ENCODE results near the gene PPP3R1.

PPP3R1 gene

DNA sequence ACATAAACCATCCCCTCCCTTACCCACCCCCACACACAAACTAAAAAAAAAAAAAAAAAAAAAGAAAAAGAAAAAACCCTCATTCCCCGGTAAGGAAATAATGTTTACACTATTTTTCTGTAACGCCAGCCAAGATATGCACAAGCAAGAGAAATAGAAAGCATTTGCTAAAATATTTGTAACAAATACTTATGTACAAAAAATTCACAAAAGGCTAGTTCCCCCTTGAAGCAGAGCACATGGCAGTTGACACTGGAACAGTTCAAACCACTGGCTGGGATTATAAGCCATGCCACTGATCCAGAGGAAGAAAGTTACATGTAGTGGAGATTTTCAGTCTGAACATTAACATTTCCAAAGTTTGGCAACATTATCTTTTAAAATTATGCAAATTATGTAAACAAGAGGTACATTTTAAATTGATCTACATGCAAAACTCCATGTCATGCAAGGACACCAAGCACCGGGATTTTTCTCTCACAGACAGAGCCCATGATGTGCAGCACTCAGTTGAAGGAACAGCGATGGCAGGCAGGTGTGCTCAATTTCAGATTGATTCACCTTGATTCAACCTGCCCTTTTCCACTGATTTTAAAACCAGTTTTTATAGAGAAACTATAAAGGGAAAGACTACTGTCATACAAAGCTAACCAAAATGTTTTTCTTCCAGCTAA, 73.2 kb downstream of the PPP3R1 start:
- H4K20me1 ChIP-seq (ENCODE audit: control insufficient read depth, insufficient read depth, low read depth, low read length), result no peaks in the 10 kb centered on the region
- no peaks in the 10 kb centered on the region for H3K27me3 ChIP-seq (ENCODE audit: control insufficient read depth, low read length)
- peaks cover 84% of the 10 kb centered on the region for H3K36me3 ChIP-seq (ENCODE audit: control insufficient read depth, low read length)
- H3K9me3 ChIP-seq (ENCODE audit: control insufficient read depth, insufficient read depth, low read length), result no peaks in the 10 kb centered on the region
- H3F3A ChIP-seq (ENCODE audit: control insufficient read depth, insufficient read depth), result peaks cover 39% of the 10 kb centered on the region
- H3K79me2 ChIP-seq (ENCODE audit: control insufficient read depth, low read length), result peaks cover 11% of the 10 kb centered on the region
- H3K27ac ChIP-seq (ENCODE audit: low read depth, low read length), result no peak overlapping the region
- no peak overlapping the region for H3K4me2 ChIP-seq (ENCODE audit: low read length)
- H3K4me3 ChIP-seq (ENCODE audit: low read length), result no peak overlapping the region
- H3K9me2 ChIP-seq (replicated peaks; ENCODE audit: control insufficient read depth, low read length), result no peaks in the 10 kb centered on the region
- TF ChIP-seq EZH2phosphoT487 (IDR thresholded peaks at IDR 0.05; ENCODE audit: borderline replicate concordance, low read length), result no peak
- TF ChIP-seq, protein P1, sequence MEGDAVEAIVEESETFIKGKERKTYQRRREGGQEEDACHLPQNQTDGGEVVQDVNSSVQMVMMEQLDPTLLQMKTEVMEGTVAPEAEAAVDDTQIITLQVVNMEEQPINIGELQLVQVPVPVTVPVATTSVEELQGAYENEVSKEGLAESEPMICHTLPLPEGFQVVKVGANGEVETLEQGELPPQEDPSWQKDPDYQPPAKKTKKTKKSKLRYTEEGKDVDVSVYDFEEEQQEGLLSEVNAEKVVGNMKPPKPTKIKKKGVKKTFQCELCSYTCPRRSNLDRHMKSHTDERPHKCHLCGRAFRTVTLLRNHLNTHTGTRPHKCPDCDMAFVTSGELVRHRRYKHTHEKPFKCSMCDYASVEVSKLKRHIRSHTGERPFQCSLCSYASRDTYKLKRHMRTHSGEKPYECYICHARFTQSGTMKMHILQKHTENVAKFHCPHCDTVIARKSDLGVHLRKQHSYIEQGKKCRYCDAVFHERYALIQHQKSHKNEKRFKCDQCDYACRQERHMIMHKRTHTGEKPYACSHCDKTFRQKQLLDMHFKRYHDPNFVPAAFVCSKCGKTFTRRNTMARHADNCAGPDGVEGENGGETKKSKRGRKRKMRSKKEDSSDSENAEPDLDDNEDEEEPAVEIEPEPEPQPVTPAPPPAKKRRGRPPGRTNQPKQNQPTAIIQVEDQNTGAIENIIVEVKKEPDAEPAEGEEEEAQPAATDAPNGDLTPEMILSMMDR (IDR thresholded peaks at IDR 0.05; ENCODE audit: low read depth, low read length, poor library complexity, severe bottlenecking), result no peak
- H3K4me1 ChIP-seq (ENCODE audit: control insufficient read depth, low read length), result peaks cover 9% of the 10 kb centered on the region

DNA sequence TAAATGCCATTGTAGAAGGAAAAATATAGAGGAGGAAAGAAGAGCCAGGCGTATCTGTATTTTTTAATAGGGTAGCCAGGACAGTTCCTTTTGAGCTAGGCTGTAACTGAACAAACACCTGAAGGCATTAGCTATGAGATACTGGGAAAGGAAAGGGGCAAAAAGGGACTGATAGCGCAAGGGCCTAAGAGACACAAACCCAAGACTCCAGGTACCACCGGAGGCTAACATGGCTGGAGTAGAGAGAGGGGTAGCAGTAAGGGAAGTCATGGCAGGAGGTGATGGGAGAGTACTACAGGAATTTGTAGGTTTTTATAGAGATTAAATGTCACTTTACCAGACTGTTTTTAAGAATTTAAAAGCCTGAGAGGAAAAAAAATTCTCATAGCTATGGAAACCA, 73.9 kb downstream of the PPP3R1 start:
- Histone ChIP-seq H3K27me3 (ENCODE audit: control insufficient read depth, low read length) (no peaks in the 10 kb centered on the region), H3K36me3 (ENCODE audit: control insufficient read depth, low read length) (peaks cover 84% of the 10 kb centered on the region), H3K79me2 (ENCODE audit: control insufficient read depth, low read length) (peaks cover 11% of the 10 kb centered on the region), H3F3A (ENCODE audit: control insufficient read depth, insufficient read depth) (peaks cover 41% of the 10 kb centered on the region), H3K4me1 (ENCODE audit: control insufficient read depth, low read length) (peaks cover 15% of the 10 kb centered on the region), H3K4me3 (ENCODE audit: low read length) (no peak overlapping the region), H3K4me2 (ENCODE audit: low read length) (no peak overlapping the region), H3K9me2 (replicated peaks; ENCODE audit: control insufficient read depth, low read length) (no peaks in the 10 kb centered on the region), H4K20me1 (ENCODE audit: control insufficient read depth, insufficient read depth, low read depth, low read length) (no peaks in the 10 kb centered on the region), H3K9me3 (ENCODE audit: control insufficient read depth, insufficient read depth, low read length) (no peaks in the 10 kb centered on the region), H3K27ac (ENCODE audit: low read depth, low read length) (no peak overlapping the region)
- TF ChIP-seq EZH2phosphoT487 (IDR thresholded peaks at IDR 0.05; ENCODE audit: borderline replicate concordance, low read length), result no peak
- TF ChIP-seq, protein P1 (IDR thresholded peaks at IDR 0.05; ENCODE audit: low read depth, low read length, poor library complexity, severe bottlenecking), result no peak

DNA sequence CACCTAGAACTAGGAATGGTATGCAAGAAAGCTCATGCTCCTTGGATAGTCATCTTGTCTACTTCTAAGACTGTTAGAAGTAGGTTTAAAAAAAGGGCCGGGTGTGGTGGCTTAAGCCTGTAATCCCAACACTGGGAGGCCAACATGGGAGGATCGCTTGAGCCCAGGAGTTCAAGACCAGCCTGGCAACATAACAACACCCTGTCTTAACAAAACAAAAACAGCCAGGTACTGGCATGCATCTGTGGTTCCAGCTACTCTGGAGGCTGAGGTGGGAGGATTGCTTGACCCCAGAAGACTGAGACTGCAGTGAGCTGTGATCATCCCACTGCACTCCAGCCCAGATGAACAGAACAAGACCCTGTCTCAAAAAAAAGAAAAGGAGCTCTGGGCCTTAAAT, 74.8 kb downstream of the PPP3R1 start:
- TF ChIP-seq, protein P1 (IDR thresholded peaks at IDR 0.05; ENCODE audit: low read depth, low read length, poor library complexity, severe bottlenecking), result no peak
- no peak for TF ChIP-seq EZH2phosphoT487 (IDR thresholded peaks at IDR 0.05; ENCODE audit: borderline replicate concordance, low read length)
- peaks cover 11% of the 10 kb centered on the region for H3K79me2 ChIP-seq (ENCODE audit: control insufficient read depth, low read length)
- no peak overlapping the region for H3K4me2 ChIP-seq (ENCODE audit: low read length)
- H3K9me2 ChIP-seq (replicated peaks; ENCODE audit: control insufficient read depth, low read length), result no peaks in the 10 kb centered on the region
- H3K4me3 ChIP-seq (ENCODE audit: low read length), result no peak overlapping the region
- no peak overlapping the region for H3K27ac ChIP-seq (ENCODE audit: low read depth, low read length)
- H3K36me3 ChIP-seq (ENCODE audit: control insufficient read depth, low read length), result peaks cover 85% of the 10 kb centered on the region
- H3F3A ChIP-seq (ENCODE audit: control insufficient read depth, insufficient read depth), result peaks cover 45% of the 10 kb centered on the region
- H3K27me3 ChIP-seq (ENCODE audit: control insufficient read depth, low read length), result no peaks in the 10 kb centered on the region
- peaks cover 18% of the 10 kb centered on the region for H3K4me1 ChIP-seq (ENCODE audit: control insufficient read depth, low read length)
- no peaks in the 10 kb centered on the region for H3K9me3 ChIP-seq (ENCODE audit: control insufficient read depth, insufficient read depth, low read length)
- H4K20me1 ChIP-seq (ENCODE audit: control insufficient read depth, insufficient read depth, low read depth, low read length), result no peaks in the 10 kb centered on the region

Data from DOHH2 (cell line).